ENCODE data around the gene ASIP.
"Not testable (repeated sequence)": the region's sequence is repeated elsewhere in the genome, so short reads cannot be mapped to it uniquely, and the experiment has no call there.

ASIP gene

GRCh38 chr20:34243377-34243776, 2.2 kb downstream of the ASIP start:
- no peak for DNase-seq

GRCh38 chr20:34246126-34246626, 5.0 kb downstream of the ASIP start:
- DNase-seq = no peak

GRCh38 chr20:34249291-34249690, 8.1 kb downstream of the ASIP start:
- no peak for DNase-seq

DNA sequence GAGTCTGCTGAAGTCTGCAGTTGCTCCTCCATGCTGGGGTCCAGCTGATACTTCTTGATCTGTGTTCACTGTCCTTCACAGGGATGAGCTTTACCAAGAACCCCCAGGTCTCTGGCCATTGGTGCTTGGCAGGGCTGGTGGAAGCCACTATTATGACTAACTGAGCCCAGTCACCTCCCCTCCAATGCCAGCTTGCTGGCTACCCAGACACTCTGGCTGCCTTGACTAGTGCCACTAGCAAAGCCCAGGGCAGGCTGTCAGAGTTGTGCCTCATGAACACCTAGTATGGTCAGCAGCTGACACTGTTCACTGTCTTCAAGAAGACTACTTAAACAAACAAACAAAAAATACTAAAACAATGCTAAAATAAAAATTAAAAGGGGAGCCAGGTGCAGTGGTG, 8.8 kb downstream of the ASIP start:
- DNase-seq = no peak

DNA sequence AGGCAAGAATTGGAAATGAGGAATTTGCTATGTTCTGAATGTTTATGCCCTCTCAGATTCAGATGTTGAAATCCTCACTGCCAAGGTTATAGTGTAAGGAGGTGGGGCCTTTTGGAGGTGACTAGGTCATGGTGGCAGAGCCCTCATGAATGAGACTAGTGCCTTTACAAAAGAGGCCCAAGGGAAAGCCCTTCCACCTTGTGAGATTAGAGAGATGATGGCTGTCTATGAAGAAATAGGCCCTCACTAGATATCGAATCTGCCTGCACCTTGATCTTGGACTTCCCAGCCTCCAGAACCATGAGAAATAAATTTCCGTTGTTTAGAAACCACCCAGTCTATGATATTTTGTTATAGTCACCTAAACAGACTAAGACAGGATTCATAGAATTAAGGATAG, 10.4 kb downstream of the ASIP start:
- DNase-seq = no peak

DNA sequence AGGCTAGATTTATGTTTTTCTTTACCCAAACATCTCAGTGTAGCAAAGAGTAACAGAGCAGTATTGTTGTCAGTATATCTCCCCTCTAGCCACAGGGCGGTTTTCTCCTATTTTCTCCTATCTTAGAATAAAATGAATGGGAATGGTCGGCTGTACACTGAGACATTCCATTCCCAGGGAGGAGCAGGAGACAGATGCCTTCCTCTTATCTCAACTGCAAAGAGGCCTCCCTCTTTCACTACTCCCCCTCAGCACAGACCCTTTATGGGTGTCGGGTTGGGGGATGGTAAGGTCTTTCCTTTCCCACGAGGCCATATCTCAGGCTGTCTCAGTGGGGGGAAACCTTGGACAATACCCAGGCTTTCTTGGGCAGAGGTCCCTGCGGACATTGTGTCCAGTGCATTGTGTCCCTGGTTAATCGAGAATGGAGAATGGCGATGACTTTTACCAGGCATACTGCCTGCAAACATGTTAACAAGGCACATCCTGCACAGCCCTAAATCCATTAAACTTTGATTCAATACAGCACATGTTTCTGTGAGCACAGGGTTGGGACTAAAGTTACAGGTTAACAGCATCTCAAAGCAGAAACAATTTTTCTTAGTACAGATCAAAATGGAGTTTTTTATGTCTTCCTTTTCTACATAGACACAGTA, 11.3 kb downstream of the ASIP start:
- DNase-seq = not testable (repeated sequence)

DNA sequence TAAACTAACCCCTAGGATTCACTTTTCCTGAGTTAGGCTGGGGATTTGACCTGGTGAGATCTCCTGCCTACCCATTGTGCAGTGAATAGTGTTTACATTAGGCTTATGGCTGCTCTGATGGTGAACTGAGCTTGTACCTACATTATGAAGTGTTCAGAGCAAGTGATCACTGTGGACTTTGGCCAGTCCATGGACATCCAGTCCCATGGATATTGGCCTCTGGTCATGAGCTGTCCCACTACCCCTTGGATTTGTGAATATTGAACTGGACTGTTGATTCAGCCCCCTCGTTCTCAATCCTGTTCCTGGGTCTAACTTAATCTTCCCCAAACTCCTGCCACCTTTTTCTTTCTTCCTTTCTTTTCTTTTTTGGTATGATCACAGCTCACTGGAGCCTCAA, 13.8 kb downstream of the ASIP start:
- DNase-seq = no peak

DNA sequence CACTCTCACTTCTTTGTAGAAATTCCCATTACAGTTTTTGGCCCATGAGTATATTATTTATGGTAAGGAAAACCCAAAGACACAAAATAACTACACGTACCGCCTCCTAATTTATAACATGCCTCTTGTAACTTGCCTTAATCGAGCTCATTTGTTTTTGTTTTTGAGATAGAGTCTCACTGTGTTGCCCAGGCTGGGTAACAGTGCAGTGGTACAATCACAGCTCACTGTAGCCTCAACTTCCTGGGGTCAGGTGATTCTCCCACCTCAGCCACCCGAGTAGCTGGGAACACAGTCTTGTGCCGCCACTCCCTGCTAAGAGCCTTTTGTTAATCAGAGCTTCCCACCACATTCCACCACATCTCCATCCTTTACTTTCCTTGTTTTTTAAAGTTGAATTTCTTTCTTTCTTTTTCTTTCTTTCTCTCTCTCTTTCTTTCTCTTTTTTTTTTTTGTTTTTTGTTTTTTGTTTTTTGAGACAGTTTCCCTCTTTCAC, 15.5 kb downstream of the ASIP start:
- DNase-seq = no peak

DNA sequence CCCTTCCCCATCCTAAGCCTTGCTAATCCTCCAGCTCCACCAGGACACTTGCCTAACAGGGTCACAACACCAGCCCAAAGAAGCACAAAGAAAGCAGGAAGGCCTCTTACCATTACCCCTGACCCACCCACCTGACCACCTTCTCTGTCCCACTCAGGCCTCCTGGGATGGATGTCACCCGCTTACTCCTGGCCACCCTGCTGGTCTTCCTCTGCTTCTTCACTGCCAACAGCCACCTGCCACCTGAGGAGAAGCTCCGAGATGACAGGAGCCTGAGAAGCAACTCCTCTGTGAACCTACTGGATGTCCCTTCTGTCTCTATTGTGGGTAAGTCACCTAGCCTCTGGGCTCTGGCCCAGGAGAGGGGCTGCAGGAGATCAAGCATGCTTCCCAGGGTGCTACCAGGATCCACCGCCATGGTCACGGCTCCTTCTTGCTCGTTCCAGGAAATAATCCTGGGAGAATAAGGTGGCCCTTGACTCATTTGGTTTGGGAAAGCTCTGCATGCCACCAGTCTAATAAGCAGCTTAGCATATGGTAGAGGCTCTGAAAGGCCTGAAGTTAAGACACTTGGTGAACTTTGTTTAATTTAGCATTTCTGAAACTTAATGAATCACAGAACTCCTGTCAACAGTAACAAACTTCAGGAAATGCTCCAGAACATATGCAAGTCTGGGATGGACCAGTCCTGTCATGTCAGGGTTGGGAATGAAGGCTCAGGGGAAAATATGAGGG, 19.2 kb downstream of the ASIP start:
- DNase-seq = no peak

GRCh38 chr20:34262488-34263288, 21.5 kb downstream of the ASIP start:
- no peak for DNase-seq

- not testable (repeated sequence) for DNase-seq
These were observed 22.2 kb downstream of the ASIP start for GRCh38 chr20:34263468-34263867.

- DNase-seq = no peak
These were observed 22.9 kb downstream of the ASIP start for GRCh38 chr20:34264141-34264540.

DNA sequence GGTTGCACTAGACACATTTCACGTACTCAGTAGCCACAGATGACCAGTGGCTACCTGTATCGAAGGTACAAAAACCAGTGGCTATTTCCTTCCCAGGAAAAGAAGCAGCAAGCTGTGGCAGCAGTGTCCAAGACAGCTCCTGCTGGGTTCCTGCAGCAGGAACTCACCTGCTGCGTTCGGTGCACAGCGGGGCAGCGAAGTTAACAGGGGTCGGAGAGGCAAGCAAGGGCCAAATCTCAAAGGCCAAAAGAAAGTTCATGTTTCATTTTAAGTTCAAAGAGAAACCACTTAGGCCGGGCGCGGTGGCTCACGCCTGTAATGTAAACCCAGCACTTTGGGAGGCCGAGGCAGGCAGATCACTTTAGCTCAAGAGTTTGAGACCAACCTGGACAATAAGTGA, 26.9 kb downstream of the ASIP start:
- DNase-seq = no peak

- DNase-seq = no peak
These were observed 27.8 kb downstream of the ASIP start for GRCh38 chr20:34268851-34269636.

GRCh38 chr20:34269996-34270627, 28.9 kb downstream of the ASIP start:
- no peak for DNase-seq

GRCh38 chr20:34271956-34272355, 30.7 kb downstream of the ASIP start:
- no peak for DNase-seq

GRCh38 chr20:34274694-34275093, 33.5 kb downstream of the ASIP start:
- DNase-seq = no peak

- DNase-seq = no peak
These were observed 40.0 kb downstream of the ASIP start for GRCh38 chr20:34281177-34281576.

DNA sequence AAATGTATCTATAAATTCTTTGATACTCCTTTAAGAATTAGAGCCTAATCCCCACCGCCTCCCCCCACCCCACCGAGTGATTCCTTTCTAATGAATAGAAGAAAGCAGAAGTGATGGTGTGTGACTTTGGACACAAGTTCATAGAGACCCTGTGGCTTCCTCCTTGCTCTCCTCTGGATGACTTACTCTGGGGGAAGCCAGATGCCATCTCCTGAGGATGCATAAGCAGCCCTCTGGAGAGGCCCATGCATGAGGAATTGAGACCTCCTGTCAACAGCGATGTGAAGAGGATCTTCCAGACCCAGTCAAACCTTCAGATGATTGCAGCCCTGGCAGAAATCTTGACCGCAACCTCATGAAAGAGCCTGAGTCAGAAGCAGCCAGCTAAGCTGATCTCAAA, 40.8 kb downstream of the ASIP start:
- DNase-seq = no peak

DNA sequence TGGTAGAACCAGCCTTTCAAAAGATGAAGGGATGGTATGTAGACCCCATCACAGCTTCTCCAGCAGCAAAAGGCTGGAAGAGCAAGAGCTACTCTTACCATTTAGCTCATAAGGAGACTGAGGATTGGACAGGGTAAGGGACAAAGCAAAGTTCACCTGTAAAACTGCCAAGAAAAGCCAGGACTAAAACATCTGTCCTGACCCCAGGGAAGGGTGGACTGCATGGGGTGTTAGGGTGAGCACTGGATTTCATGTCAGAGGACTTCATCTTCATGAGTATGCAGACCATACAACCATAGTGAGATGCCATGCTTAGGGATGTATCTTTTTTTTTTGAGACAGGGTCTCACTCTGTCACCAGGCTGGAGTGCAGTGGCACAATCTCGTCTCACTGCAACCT, 42.6 kb downstream of the ASIP start:
- no peak for DNase-seq

- DNase-seq = no peak
These were observed 44.2 kb downstream of the ASIP start for GRCh38 chr20:34285450-34285849.

DNA sequence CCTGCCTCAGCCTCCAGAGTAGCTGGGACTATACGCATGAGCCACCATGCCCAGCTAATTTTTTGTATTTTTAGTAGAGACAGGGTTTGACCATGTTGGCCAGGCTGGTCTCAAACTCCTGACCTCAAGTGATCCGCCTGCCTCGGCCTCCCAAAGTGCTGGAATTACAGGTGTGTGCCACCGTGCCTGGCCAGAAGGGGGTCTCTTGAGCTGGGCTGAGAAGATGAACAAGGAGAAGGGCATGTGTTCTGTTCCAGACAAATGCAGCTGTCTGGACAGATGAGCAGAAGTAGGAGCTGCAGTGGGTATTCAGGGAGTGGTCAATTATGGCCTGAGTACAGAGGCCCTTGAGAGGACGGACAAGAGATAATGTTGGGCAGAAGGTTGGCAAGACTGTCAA, 46.3 kb downstream of the ASIP start:
- not testable (repeated sequence) for DNase-seq

All from kidney glomerular epithelial cell (primary cell).